EH (cell line): ENCODE measurements around the gene FNDC7.
"Not testable (repeated sequence)": the region's sequence is repeated elsewhere in the genome, so short reads cannot be mapped to it uniquely, and the experiment has no call there.

Source experiments
- DNase-seq: peaks from one replicate; pipeline ENCODE4 v3.0.0-alpha.2; 2015; ENCODE audit warnings: low read depth

The FNDC7 gene

DNA sequence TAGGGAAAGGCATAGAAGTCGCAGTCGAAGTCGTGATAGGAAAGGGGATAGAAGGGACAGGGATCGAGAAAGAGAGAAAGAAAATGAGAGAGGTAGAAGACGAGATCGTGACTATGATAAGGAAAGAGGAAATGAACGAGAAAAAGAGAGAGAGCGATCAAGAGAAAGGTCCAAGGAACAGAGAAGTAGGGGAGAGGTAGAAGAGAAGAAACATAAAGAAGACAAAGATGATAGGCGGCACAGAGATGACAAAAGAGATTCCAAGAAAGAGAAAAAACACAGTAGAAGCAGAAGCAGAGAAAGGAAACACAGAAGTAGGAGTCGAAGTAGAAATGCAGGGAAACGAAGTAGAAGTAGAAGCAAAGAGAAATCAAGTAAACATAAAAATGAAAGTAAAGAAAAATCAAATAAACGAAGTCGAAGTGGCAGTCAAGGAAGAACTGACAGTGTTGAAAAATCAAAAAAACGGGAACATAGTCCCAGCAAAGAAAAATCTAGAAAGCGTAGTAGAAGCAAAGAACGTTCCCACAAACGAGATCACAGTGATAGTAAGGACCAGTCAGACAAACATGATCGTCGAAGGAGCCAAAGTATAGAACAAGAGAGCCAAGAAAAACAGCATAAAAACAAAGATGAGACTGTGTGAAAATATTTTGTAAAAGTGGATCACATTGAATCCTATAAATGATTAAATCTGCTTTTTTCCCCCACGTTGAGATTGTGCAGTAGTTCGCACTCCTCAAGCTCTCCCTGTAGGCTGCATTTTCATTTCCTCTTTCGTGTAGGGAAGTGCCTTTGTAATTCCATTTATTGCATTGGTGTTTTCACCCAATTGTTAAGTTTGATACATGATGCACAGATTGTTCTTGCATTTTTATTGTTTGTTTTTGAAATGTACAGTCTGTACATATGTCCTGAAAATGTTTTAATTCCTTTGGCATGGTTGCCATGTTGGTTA is 13.1 kb upstream of the FNDC7 start:
- DNase-seq: no peak

DNA sequence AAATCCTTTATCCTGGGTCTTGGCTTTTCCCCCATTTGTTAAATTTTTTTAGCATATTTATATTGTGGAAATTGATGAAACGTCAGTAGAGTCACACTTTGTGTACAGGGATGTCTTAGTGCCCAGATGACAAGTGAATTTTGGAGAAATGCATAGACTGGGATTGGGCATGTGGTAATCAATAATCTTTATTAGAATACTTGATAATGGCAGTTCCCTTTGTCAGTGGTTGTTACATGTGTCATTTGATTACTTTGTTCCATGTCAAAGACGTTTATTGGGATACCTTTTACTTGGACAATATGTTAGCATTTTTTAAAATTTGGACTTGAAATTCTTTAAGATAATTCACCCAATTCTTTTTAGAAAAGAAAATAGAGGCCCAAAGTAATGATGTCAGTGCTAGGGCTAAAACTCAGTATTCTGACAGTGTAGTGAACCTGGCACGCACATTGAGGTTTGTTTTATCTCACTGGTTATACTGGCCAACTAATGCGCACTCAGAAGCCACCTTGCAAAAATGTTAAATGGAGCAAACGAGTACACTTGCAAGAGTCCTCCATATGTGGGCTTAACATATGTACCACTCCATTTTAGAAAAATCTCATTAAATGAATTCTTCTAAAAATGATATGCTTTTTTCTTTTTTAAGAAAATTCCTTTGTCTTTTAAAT is 11.4 kb upstream of the FNDC7 start:
- DNase-seq: no peak

DNA sequence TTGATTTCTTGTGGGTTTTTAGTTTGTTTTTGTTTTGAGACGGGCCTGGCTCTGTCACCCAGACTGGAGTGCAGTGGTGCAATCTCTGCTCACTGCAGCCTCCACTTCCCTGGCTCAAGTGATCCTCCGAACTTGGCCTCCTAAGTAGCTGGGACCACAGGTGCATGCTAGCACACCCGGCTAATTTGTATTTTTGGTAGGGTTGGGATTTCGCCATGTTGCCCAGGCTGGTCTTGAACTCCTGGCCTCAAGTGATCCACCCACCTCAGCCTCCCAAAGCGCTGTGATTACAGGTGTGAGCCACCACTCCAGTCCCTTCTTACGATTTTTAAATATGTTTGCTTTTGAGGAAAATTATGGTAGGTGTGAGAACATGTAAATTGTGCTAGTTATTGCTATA is 10.6 kb upstream of the FNDC7 start:
- not testable (repeated sequence) for DNase-seq

DNA sequence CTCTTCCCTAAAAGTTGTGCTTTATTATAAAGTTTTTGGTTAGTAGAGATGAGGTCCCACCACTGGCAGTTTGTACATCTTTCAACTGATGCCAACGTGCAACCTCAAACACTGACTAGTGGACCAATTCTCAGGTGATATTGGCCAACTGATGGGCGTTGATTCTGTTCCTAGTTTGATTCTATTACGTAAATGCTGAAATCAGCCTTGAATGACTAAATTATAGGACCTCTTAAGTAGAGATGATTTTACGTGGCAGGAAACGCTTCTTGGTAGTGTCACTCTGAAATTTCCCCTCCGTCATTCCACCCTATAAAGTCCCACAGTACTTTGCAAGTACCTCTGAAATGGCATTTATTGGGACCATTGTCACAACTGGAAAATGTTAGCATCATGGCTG is 8.8 kb upstream of the FNDC7 start:
- peak; percentile 50 for DNase-seq

DNA sequence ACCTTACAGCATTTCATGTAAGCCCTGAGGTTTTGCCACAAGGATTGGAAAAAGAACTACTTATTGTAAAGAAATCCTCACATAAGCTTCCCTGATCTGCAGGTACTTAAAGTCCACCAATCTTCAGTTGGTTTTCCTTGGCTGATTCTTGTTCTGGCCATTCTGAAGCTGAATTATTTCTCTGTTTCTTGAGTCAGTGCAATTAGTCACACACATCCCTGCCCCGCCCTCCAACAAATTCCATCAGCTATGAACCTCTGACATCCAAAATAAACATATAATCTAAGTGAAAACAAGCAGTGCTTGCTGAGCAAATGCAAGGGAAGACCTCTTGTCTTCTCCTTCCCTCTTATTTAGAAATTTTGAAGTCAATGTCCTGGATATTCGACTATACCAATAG is 8.2 kb upstream of the FNDC7 start:
- DNase-seq: peak; percentile 86

DNA sequence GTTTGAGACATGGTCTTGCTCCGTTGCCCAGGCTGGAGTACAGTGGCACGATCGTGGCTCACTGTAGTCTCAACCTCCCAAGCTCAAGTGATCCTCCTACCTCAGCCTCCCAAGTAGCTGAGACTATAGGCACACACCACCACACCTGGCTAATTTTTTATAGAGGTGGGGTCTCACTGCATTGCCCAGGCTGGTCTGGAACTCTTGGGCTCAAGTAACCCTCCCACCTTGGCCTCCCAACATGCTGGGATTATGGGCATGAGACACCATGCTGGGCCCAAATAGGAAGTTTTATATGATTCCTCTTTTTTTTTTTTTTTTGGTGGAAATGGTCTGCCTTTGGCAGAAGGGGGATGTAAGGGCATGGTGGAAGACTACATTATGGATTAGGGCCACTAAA is 6.1 kb upstream of the FNDC7 start:
- no peak for DNase-seq

DNA sequence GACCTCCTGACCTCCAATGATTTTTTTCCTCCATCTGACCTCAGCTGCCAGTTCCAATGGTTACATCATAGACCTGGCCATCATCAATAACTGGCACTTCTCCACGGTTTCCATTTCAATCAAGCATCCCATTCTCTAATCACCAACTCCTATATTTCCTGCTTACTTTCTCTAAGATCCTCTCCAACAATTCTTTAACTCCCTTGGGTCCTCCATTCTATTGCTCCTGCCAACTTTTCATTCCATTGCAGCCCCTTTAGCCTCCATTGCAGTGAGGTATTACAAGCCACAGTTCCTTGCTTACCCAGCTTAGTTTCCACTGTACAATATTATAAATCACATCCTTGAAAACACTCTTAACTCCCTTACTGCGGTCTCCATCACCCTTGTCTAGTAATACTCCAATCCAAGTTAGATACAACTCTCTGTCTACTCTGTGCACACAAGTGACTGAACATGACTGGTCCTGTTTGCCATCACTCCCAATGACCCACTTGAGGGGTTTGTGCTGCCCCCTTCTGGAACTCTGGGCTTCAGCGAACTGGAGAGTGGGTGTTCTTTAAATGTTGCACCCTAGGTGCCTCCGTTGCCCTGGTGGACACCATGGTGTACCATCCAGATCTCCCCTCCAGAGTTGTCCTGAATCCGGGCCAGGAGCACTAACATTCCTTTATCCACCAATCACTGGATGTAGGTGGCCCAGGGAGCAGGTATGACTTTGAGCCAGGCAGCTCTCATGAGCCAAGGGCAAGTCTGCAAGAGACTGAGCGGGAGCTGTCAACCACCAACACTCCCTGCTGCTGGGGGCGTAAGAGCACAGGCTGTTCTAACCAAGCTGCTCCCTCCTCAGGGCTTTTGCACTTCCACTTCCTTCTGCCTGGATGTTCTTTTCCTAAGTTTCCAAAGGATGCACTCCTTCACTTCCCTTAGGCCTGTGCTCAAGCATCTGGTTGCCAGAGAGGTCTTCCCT is 3.7 kb upstream of the FNDC7 start:
- DNase-seq: no peak

DNA sequence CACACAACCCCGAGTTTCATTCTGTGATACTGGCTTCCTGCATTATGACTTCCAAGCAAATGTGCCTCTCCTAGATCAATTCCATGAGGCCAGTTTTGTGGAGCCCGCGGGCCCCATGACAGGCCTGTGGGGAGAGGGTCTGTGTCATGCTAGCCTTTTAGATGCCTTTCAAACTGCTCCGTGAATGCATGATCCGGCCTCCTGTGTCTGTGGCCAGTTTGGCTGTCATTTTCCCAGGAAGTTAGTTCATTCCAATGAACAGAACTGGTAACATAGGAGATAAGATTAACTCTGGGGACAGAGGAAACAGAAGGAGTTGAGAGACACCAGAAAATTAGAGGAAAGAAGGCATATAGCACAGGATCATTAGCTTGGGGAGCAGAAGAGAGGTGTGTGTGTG is 3.2 kb downstream of the FNDC7 start:
- no peak for DNase-seq

DNA sequence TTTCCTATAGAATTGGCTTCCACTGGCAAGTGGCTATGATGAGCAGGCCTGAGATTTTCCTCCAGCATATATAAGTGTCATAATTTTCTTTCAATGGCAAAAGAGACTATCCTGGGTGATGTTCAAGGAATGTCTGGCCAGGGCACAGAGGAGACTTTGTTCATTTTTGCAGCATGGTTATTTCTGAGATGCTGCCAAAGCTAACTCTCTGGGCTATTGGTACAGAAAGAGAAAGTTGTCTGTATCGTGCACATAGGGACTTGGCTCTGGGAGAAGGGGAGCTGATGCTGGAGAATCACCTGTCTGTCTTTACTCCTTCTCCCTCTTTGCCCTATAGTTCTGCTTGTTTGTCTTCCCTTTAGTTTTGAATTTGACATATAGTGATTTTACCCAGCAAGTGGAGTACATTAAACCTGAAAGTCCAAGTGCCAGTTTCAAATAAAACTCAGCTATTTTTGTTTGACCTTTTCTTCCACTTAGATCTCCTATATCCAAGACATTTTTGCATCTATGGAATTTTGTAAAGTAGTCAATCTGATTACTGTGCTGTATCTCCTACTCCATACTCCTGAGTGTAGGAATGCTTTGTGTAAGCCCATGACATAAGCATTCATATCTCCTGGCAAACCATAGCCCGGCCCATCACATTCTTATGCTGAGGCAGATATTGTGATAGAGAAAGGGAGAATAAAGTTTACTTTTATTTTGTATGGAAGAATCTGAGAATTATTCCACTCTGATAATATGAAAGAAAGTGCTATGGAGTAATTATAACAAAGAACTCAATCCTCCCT is 3.9 kb downstream of the FNDC7 start:
- peak; percentile 24 for DNase-seq

DNA sequence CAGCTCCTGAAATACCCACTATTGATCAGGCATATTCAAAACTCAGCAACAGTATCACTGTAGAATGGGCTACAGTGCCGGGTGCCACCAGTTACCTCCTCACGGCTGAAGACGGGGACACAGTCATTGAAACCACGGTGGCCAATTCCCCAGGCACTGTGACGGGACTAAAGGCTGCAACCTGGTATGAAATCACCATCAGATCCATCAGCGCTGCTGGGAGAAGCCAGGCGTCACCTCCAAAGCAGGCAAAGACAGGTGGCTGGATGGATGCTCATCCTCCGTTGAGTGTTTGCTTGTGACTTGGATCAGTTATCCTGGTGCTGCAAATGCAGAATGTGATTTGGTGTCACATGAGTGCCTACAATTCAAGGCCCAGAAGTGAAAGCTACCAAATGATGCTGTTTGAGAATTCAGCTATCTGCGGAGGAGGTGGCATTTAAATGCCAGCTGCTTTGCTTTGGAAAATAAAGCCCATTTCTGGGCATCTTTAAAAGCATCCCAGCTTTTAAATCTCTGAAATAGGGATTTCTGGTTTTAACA is 5.1 kb downstream of the FNDC7 start:
- DNase-seq: no peak

DNA sequence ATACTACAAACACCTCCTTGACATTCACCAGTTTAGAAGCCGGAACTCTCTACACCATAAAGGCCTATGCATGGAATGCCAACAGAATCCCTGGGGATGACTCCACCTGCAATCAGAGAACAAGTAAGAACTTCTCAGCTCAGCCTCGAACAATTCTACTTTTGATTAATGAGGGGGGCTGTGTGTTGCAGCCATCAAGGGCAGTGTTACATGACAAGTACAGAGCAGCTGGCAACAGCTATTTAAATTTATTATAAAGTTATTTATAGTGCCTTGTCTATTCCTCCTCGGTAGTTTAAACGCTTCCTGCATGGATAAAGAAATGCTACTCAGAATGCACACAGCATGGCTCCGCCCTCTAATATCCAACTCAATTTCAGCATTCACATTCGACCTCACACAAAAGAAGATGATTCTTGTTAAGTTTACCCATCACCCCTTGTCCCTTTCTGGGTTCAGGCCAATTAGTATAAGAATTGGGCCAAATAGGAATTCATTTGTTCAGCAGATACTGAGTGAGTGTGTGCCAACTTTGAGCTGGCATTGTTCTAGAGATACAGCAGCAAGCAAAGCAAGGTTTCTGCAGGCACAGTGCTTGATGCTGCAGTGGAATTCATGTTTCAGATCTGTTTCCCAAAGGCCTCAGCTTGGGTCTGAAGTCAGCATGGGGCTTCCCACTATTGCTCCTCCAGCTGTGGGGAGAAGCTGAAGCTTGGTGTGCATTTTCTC is 6.4 kb downstream of the FNDC7 start:
- peak; percentile 8 for DNase-seq

DNA sequence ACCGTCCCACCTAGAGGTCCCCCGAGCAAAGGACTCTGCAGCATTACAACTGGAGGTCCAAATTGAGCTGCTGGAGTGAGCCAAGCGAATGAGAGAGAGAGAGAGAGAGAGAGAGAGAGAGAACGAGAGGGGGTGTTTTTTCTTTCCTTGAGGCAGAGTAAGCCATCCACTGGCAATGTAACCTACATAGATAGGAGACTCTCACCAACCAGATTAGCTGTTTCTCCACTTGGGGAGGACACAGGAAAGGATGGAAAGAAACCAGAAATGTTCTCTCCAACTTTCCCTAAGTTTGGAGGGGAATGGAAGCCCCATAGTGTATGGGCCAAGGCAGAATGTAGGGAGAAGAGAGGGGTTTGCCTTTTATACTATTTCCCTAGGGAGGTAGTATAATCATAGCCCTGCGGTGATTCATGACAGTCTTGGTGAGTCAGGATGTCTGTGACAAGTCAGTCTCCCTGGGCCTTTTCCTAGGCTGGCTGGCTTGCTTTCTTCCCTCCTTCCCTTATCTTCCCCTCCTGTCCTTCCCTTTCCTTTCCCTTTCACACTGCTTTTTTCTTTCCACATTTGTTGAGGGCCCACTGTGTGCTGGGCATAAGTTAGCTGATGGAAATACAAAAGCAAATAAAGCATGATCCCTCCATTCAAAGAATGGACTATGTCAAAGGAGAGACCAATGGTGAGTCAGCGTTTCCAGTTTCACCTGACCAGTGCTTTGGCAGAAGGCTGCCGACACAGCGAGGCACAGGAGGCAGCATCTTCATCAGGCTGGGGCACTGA is 7.1 kb downstream of the FNDC7 start:
- DNase-seq: peak; percentile 91

DNA sequence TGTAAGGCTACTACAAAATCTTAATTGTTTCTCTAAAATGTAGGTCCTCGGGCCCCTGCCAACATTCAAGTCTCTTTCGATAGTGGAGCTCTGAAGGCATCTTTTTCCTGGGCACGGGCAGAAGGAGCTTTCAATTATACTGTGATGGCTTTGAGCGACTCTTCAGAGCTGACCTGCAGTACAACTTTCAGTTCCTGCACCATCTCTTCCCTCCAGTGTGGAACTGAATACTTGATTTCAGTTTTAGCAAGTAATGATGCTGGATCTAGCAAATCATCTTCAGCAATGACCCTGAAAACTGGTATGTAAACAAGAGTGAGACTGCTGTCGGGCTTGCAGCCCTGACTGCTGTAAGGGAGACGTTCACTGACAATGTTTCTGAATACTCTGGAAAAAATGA is 9.6 kb downstream of the FNDC7 start:
- peak; percentile 24 for DNase-seq

DNA sequence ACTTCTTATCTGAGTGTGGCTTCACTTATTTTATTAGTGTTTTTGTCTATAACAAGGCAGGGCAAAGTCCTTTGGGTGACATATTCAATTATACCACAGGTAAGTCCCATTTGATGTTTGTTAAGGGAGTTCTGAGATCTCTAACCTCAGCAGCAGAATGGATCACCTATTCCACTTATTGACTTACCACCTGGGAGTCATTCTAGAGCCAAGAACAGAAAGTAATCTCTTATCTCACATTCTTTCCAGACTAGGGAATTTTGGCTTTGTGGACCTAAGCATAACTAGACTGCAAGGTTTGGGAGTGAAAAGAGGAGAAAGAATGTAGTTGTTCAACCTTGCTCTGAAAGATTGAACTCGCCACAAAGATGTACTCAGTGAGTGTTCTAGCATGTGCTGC is 13.2 kb downstream of the FNDC7 start:
- DNase-seq: no peak

DNA sequence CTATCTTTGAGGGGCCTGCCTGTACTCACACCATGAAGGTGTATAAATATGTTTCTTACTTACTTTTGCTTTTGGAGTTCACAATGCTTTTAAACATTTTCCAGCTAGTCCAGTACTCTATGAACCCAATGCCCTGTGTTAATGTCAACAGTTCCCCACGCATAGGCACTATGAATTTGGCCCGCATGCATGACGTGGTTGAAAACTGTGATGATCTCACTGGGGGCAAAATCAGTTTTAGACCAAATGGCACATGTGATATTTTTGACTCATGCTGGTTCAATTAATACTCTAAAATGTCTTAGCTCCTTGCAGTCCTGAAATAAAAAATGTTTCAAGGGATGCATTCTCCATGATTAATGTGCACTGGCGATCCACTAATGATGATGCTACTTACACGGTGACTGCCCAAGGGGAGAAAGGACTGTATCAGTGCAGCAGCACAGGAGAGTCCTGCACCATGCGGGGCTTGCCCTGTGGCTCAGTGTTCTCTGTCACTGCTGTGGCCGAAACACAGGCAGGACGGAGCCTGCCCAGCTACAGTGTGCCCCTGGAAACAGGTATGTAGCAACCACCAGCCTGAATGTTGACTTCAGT is 15.7 kb downstream of the FNDC7 start:
- DNase-seq: no peak

DNA sequence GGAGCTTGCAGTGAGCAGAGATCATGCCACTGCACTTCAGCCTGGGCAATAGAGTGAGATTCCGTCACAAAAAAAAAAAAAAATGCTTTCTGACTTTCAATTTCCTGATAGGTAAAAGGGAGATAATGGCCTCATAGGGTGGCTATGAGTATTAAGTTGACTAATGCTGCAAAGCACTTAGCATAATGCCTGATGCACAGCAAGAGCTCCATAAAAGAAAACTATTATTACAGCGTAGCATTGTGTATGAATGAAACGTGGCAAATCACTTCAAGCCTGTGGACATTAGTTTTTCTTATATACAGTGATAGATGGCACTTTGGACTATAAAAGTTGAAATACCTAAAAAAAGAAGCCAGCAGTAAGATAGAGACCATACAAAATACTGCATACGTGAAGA is 16.8 kb downstream of the FNDC7 start:
- no peak for DNase-seq

DNA sequence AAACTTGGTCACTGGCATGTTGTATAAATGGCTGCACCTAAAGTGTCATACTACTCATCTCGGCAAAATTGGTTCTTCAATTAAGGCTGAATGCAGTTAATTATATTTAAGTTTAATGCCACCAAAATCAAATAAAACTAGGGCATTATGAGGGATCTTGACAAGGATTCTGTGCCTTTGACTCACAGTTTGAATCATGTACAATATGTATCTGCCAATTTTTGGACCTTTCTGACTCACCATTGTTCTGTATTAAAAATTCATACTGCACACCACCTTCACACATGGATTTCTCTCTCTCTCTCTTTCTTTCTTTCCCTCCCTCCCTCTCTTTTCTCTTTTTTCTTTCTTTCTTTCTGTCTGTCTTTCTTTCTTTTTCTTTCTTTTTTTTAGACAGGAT is 19.7 kb downstream of the FNDC7 start:
- no peak for DNase-seq

DNA sequence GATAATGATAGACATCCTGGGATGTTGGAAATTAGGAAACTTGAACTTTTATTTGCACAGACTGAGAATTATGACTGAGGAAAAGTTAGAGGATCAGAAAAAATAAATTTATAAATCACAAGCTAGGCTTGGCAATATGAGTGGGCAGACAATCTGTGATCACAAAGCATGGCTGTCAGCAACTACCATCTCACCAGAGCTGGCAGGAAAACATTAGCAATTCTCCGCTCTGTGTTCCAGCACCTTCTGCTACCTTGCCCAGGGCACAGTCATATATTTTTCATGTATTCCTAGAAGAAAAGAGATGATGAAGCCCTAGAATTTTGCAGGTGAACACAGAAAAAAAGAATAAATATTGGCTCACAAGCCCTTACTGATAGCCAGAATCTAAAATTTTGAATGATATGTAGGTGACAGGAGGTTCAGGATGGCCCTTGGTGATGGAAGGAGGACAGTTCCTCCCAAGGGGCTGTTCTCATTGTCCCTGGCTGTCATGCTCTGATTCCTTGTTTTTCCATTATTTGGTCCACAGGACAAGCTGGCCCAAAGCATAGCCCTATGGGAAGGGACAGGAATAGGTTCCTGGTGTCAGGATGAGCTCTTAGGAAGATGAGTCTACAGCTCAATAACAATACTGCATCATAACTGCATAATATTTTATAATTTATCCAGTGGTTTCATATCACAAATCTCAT is 21.6 kb downstream of the FNDC7 start:
- no peak for DNase-seq

DNA sequence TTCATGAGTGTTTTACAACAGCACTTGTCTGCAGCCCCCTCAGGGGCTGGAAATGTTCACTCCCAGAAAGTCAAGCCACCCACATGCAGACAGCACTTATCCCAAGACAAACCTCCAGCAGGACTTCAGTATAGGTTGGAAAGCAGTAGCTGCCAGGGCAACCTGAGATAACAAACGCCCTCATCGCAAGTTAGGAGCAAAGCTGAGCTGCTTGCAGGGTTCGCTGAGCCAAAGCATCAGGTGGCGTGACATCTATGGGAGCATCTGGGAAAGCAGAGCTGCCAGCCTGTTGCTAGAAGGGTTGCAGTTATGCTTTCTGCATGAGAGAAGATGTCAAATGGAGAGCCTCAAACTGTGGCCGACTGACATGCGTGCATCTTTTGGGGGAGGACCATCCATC is 29.5 kb downstream of the FNDC7 start:
- no peak for DNase-seq
